ENCODE measurements around the gene IL23A. TPM values are rescaled to one million over a fixed set of nuclear protein-coding genes. Genes with fewer than 3 reads are reported as not detected.

The IL23A gene
- total and polyA plus RNA-seq, 2 of the 13 experiments (the other 11 are each of a cell fraction or from before 2014, with no cell fraction given), result 0.33 to 0.35 TPM

DNA sequence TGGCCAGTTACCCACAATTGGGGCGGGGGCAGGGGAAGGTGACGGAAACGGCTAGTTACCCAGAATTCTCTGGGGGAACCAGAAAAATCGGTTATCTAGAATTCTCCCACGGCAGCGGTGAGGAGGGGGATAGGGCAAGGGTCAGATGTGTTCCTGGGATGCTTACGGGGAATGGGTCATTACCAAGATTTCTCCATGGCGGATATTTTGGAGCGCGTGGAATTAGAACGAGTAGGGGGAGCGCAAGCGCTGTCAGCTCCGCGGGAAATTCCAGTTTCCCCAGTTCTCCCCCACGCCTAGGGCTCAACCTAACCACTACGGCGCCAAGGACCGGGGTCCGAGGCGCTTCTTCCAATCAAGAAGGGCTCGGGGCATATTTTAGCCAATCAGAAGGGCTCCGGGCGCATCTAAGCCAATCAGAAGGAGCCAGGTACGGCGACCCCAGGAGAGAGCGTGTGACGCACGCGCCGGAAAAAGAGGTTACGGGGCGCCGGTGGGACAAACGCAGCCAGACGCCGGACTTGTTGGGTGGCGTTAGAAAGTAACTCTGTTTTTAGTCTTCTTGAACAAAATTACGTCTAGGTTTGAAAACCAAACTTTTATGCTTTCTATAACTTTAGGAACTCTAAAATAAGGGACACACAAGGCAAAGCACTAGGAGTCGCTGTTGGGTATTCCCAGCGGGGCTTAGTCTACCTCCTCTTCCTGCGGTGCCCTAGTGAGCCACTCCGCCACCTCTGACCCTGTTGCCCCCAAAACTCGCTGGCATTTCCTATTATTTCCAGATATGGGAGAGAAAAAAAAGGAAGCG, 4.8 kb upstream of the IL23A start, which contains the start of gene PAN2 (continued):
- TF ChIP-seq TFDP1 (CRISPR knock-in tag; IDR thresholded peaks at IDR 0.05; ENCODE audit: borderline replicate concordance) (peak; percentile 80; the same call in 1 of the 2 replicates), ARNT2 (CRISPR knock-in tag; IDR thresholded peaks at IDR 0.05; ENCODE audit: low read depth) (no peak), TRAFD1 (CRISPR knock-in tag; IDR thresholded peaks at IDR 0.05; ENCODE audit: borderline replicate concordance) (0 out of 2 replicates have a peak, but pooled peaks have one; percentile 36), SOX13 (IDR thresholded peaks at IDR 0.05) (0 out of 2 replicates have a peak, but pooled peaks have one; percentile 14), SOX13 (CRISPR knock-in tag; conservative IDR thresholded peaks at IDR 0.05 in 1 of 2, IDR thresholded peaks at IDR 0.05 in 1 of 2) (no peak), ATF6 (CRISPR knock-in tag; conservative IDR thresholded peaks at IDR 0.05) (peak; percentile 67; the same call in 1 of the 2 replicates)
- TF ChIP-seq, protein P1, sequence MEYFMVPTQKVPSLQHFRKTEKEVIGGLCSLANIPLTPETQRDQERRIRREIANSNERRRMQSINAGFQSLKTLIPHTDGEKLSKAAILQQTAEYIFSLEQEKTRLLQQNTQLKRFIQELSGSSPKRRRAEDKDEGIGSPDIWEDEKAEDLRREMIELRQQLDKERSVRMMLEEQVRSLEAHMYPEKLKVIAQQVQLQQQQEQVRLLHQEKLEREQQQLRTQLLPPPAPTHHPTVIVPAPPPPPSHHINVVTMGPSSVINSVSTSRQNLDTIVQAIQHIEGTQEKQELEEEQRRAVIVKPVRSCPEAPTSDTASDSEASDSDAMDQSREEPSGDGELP (IDR thresholded peaks at IDR 0.05; ENCODE audit: borderline replicate concordance, low read depth), result no peak
- TF ChIP-seq, protein P2, sequence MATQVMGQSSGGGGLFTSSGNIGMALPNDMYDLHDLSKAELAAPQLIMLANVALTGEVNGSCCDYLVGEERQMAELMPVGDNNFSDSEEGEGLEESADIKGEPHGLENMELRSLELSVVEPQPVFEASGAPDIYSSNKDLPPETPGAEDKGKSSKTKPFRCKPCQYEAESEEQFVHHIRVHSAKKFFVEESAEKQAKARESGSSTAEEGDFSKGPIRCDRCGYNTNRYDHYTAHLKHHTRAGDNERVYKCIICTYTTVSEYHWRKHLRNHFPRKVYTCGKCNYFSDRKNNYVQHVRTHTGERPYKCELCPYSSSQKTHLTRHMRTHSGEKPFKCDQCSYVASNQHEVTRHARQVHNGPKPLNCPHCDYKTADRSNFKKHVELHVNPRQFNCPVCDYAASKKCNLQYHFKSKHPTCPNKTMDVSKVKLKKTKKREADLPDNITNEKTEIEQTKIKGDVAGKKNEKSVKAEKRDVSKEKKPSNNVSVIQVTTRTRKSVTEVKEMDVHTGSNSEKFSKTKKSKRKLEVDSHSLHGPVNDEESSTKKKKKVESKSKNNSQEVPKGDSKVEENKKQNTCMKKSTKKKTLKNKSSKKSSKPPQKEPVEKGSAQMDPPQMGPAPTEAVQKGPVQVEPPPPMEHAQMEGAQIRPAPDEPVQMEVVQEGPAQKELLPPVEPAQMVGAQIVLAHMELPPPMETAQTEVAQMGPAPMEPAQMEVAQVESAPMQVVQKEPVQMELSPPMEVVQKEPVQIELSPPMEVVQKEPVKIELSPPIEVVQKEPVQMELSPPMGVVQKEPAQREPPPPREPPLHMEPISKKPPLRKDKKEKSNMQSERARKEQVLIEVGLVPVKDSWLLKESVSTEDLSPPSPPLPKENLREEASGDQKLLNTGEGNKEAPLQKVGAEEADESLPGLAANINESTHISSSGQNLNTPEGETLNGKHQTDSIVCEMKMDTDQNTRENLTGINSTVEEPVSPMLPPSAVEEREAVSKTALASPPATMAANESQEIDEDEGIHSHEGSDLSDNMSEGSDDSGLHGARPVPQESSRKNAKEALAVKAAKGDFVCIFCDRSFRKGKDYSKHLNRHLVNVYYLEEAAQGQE (IDR thresholded peaks at IDR 0.05; ENCODE audit: borderline replicate concordance in 1 of 2, low read depth in 1 of 2, low read length in 2 of 2), result peak in 1 of 2 experiments; percentile 18; a peak in 1 of 4 replicates
- TF ChIP-seq, protein P3, sequence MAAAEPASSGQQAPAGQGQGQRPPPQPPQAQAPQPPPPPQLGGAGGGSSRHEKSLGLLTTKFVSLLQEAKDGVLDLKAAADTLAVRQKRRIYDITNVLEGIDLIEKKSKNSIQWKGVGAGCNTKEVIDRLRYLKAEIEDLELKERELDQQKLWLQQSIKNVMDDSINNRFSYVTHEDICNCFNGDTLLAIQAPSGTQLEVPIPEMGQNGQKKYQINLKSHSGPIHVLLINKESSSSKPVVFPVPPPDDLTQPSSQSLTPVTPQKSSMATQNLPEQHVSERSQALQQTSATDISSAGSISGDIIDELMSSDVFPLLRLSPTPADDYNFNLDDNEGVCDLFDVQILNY (CRISPR knock-in tag; conservative IDR thresholded peaks at IDR 0.05), result 0 out of 2 replicates have a peak, but pooled peaks have one; percentile 61
- TF ChIP-seq, protein P4, sequence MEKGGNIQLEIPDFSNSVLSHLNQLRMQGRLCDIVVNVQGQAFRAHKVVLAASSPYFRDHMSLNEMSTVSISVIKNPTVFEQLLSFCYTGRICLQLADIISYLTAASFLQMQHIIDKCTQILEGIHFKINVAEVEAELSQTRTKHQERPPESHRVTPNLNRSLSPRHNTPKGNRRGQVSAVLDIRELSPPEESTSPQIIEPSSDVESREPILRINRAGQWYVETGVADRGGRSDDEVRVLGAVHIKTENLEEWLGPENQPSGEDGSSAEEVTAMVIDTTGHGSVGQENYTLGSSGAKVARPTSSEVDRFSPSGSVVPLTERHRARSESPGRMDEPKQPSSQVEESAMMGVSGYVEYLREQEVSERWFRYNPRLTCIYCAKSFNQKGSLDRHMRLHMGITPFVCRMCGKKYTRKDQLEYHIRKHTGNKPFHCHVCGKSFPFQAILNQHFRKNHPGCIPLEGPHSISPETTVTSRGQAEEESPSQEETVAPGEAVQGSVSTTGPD (CRISPR knock-in tag; IDR thresholded peaks at IDR 0.05), result 0 out of 2 replicates have a peak, but pooled peaks have one; percentile 33

All from HepG2 (cell line).